BJ (cell line): Measurements from ENCODE around the gene CNTN1. TPM values are rescaled to one million over a fixed set of nuclear protein-coding genes. Genes with fewer than 3 reads are reported as not detected.

ENCODE experiments used
- CTCF ChIA-PET: fragments of 350-600 bp; formaldehyde crosslinking; extraction: SDS; loops from one replicate; lab custom pipeline; 2021; ENCODE audit warnings: antibody characterized with exemption, inconsistent platforms; lab: Yijun Ruan, JAX
- POLR2A ChIA-PET: fragments of 300-600 bp; sonication (Branson Sonifier 250); formaldehyde crosslinking; extraction: SDS; loops from one replicate; lab custom pipeline; 2021; ENCODE audit warnings: antibody characterized with exemption; lab: Charles Lee
- DNase-seq: peaks from one replicate; pipeline ENCODE4 v3.0.0-alpha.2; 2011; ENCODE audit warnings: low read depth
- H3K27me3 ChIP-seq: 2 replicates; pipeline ENCODE4 v1.6.0; 2011; ENCODE audit warnings: low read length; ENCODE audit not compliant: control insufficient read depth, insufficient read depth
- H3K36me3 ChIP-seq: 2 replicates; pipeline ENCODE4 v1.5.1; 2011; ENCODE audit warnings: low read length; ENCODE audit not compliant: control insufficient read depth, insufficient read depth
- H3K4me3 ChIP-seq: 2 replicates; pipeline ENCODE4 v1.5.1; 2011; ENCODE audit warnings: low read depth, mild to moderate bottlenecking, control low read depth, low read length
- CTCF ChIP-seq: IDR thresholded peaks from 2 replicates; pipeline ENCODE4 v1.5.1; 2011; ENCODE audit warnings: low read depth, mild to moderate bottlenecking, control low read depth, inconsistent platforms, low read length, moderate library complexity; ENCODE audit not compliant: insufficient read depth
- polyA plus RNA-seq: library from polyadenylated mRNA; depleted of rRNA; stranded (reverse); fragments of >200 nt; gene quantifications from 2 replicates; pipeline ENCODE4 v1.2.3, GENCODE V29; 2011

The CNTN1 gene
- polyA plus RNA-seq, 1 experiment, result 0.40 TPM

GRCh38 chr12:40716037-40716436 lies 23.8 kb downstream of the CNTN1 start:
- no peaks in the 10 kb centered on the region for H3K36me3 ChIP-seq
- POLR2A ChIA-PET, result no interaction called here
- TF ChIP-seq CTCF, result no peak
- no peak overlapping the region for H3K4me3 ChIP-seq
- DNase-seq, result no peak
- no peaks in the 10 kb centered on the region for H3K27me3 ChIP-seq
- CTCF ChIA-PET, result no interaction called here

GRCh38 chr12:40717576-40717975 lies 25.3 kb downstream of the CNTN1 start:
- POLR2A ChIA-PET, result no interaction called here

GRCh38 chr12:40718878-40719372 lies 26.7 kb downstream of the CNTN1 start:
- no peaks in the 10 kb centered on the region for H3K27me3 ChIP-seq
- CTCF ChIA-PET, result no interaction called here
- POLR2A ChIA-PET, result no interaction called here
- no peak for DNase-seq
- H3K4me3 ChIP-seq, result no peak overlapping the region
- H3K36me3 ChIP-seq, result no peaks in the 10 kb centered on the region
- no peak for TF ChIP-seq CTCF

More at GRCh38 chr12:40717576-40717975, 25.3 kb downstream of the CNTN1 start:
- no peaks in the 10 kb centered on the region for H3K27me3 ChIP-seq
- H3K4me3 ChIP-seq, result no peak overlapping the region
- DNase-seq, result no peak
- no peaks in the 10 kb centered on the region for H3K36me3 ChIP-seq
- CTCF ChIA-PET, result interaction anchor here (1.3 kb wide), 1 partner anchor 18 kb away, joined by 4 read pairs; no protein-coding TSS in a partner anchor
- TF ChIP-seq CTCF, result no peak

DNA sequence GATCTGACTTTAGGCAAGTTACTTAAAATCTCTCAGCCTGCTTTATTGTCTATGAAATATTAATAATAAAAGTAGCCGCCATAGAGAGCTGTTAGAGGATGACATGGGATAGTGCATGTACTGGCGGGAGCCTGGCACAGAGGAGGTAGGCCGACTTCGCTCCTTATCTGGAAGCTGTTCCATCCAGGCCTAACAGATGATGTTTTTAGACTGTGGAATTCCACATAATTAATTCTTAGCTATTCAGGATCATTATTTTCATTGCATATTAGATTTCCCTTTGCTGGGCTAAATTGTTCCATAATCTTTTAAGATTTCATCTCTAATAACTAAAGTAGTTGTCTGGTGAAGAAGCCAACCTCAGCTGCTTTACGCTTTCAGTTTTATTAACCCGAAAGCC lies 30.8 kb downstream of the CNTN1 start:
- H3K36me3 ChIP-seq, result no peaks in the 10 kb centered on the region
- TF ChIP-seq CTCF, result no peak
- ChIA-PET POLR2A (no interaction called here), CTCF (no interaction called here)
- no peak overlapping the region for H3K4me3 ChIP-seq
- no peak for DNase-seq
- H3K27me3 ChIP-seq, result no peaks in the 10 kb centered on the region

DNA sequence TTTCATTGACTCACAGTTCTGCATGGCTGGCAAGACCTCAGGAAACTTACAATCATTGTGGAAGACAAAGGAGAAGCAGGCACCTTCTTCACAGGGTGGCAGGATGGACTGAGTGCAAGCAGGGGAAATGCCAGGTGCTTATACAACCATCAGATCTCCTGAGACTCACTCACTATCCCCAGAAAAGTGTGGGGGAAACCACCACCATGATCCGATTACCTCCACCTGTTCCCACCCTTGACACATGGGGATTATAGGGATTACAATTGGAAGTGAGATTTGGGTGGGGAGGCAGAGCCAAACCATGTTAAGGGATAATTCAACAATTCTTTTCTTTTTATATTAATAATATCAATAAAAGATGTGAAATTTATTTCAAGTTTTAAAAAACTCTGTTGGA lies 34.1 kb downstream of the CNTN1 start:
- POLR2A ChIA-PET, result no interaction called here

More for the DNA sequence above, 34.1 kb downstream of the CNTN1 start:
- H3K4me3 ChIP-seq, result no peak overlapping the region
- TF ChIP-seq CTCF, result no peak
- CTCF ChIA-PET, result no interaction called here
- no peaks in the 10 kb centered on the region for H3K36me3 ChIP-seq
- no peaks in the 10 kb centered on the region for H3K27me3 ChIP-seq
- DNase-seq, result no peak
